Esophagus squamous epithelium (tissue), 4 donors: ENCODE measurements around the gene DERA.

Source experiments
- CTCF ChIP-seq, 6 experiments: fragments of 450-650 bp in 4 of 6; fragments of 200-600 bp in 2 of 6; sonication (generic) in 2 of 6; IDR thresholded peaks; one replicate each; pipeline ENCODE4 v1.5.1; 2016 to 2019; ENCODE audit warnings: antibody characterized with exemption in 6 of 6, mild to moderate bottlenecking in 4 of 6, moderate library complexity in 4 of 6
- POLR2A ChIP-seq, 4 donors: fragments of 450-650 bp; IDR thresholded peaks; one replicate each; pipeline ENCODE4 v1.6.1; 2017; ENCODE audit warnings: antibody characterized with exemption in 4 of 4, mild to moderate bottlenecking in 4 of 4, moderate library complexity in 3 of 4

- TF ChIP-seq CTCF (IDR thresholded peaks at IDR 0.05) (no peak), POLR2A (IDR thresholded peaks at IDR 0.05) (no peak)
Observed at GRCh38 chr12:15904378-15904920, 6.7 kb upstream of the DERA start.
